Astrocyte (in vitro differentiated cells and primary cell): ENCODE data around the gene DIP2C. TPM values are rescaled to one million over a fixed set of nuclear protein-coding genes. Genes with fewer than 3 reads are reported as not detected.

ENCODE experiments used
- DNase-seq: peaks from one replicate; pipeline ENCODE4 v3.0.0-alpha.2; 2010; ENCODE audit warnings: low read depth
- FAIRE-seq: peaks from 2 replicates; lab custom pipeline; 2011; peaks lifted over from hg19 to GRCh38; lab: Jason Lieb, UNC
- H2AFZ ChIP-seq: 2 replicates; pipeline ENCODE4 v1.6.0; 2012; ENCODE audit warnings: low read depth, low read length, inconsistent platforms
- H3K27ac ChIP-seq: 2 replicates; pipeline ENCODE4 v1.5.1; 2011; ENCODE audit warnings: low read depth, low read length, inconsistent platforms
- H3K27me3 ChIP-seq: 2 replicates; pipeline ENCODE4 v1.6.0; 2011; ENCODE audit warnings: low read length, inconsistent platforms; ENCODE audit not compliant: insufficient read depth
- H3K36me3 ChIP-seq: 2 replicates; pipeline ENCODE4 v1.5.1; 2011; ENCODE audit warnings: low read length, inconsistent platforms; ENCODE audit not compliant: insufficient read depth
- H3K4me1 ChIP-seq: 2 replicates; pipeline ENCODE4 v1.5.1; 2011; ENCODE audit warnings: low read length, inconsistent platforms; ENCODE audit not compliant: insufficient read depth
- H3K4me2 ChIP-seq: 2 replicates; pipeline ENCODE4 v1.6.0; 2012; ENCODE audit warnings: low read length, inconsistent platforms
- H3K4me3 ChIP-seq: 2 replicates; pipeline ENCODE4 v1.5.1; 2011; ENCODE audit warnings: low read depth, mild to moderate bottlenecking, low read length, inconsistent platforms; ENCODE audit not compliant: insufficient read depth
- H3K79me2 ChIP-seq: 2 replicates; pipeline ENCODE4 v1.6.0; 2012; ENCODE audit warnings: mild to moderate bottlenecking, low read length, inconsistent platforms; ENCODE audit not compliant: insufficient read depth
- H3K9ac ChIP-seq: 2 replicates; pipeline ENCODE4 v1.6.0; 2012; ENCODE audit warnings: mild to moderate bottlenecking, low read length, inconsistent platforms
- H3K9me3 ChIP-seq: 2 replicates; pipeline ENCODE4 v1.5.1; 2012; ENCODE audit warnings: low read depth, mild to moderate bottlenecking, low read length, inconsistent platforms; ENCODE audit not compliant: insufficient read depth
- H4K20me1 ChIP-seq: 2 replicates; pipeline ENCODE4 v1.6.0; 2012; ENCODE audit warnings: low read length, inconsistent platforms; ENCODE audit not compliant: insufficient read depth
- H3K27ac Mint-ChIP-seq: one replicate; pipeline ENCODE4 v1.8.0; 2021; ENCODE audit warnings: mild to moderate bottlenecking, mixed read lengths; ENCODE audit not compliant: unreplicated experiment
- H3K27me3 Mint-ChIP-seq: one replicate; pipeline ENCODE4 v1.8.0; 2021; ENCODE audit warnings: low read depth, mixed read lengths; ENCODE audit not compliant: unreplicated experiment
- H3K36me3 Mint-ChIP-seq: one replicate; pipeline ENCODE4 v1.8.0; 2021; ENCODE audit warnings: low read depth, mixed read lengths; ENCODE audit not compliant: unreplicated experiment
- H3K4me1 Mint-ChIP-seq: one replicate; pipeline ENCODE4 v1.8.0; 2021; ENCODE audit warnings: low read depth, mixed read lengths; ENCODE audit not compliant: unreplicated experiment
- H3K4me3 Mint-ChIP-seq: one replicate; pipeline ENCODE4 v1.8.0; 2021; ENCODE audit warnings: mild to moderate bottlenecking, moderate library complexity, mixed read lengths; ENCODE audit not compliant: unreplicated experiment
- H3K9me3 Mint-ChIP-seq: one replicate; pipeline ENCODE4 v1.8.0; 2021; ENCODE audit warnings: mild to moderate bottlenecking, mixed read lengths; ENCODE audit not compliant: unreplicated experiment
- CTCF ChIP-seq: IDR thresholded peaks from 2 replicates; pipeline ENCODE4 v1.5.1; 2011; ENCODE audit warnings: low read depth, mild to moderate bottlenecking, inconsistent platforms, low read length, moderate library complexity; ENCODE audit not compliant: insufficient read depth
- EZH2 ChIP-seq: IDR thresholded peaks from 2 replicates; pipeline ENCODE4 v1.6.1; 2012; ENCODE audit warnings: mild to moderate bottlenecking, low read length, inconsistent platforms; ENCODE audit not compliant: insufficient read depth
- total RNA-seq: library from RNA; stranded (reverse); gene quantifications from 2 replicates; pipeline ENCODE4 v1.2.1, GENCODE V29; 2021

DIP2C gene
- total RNA-seq, 1 donor from 2014 or later: 27.3 TPM

GRCh38 chr10:668786-669485 lies 20.5 kb downstream of the DIP2C start:
- Histone ChIP-seq H3K4me2 (no peak overlapping the region), H3K9ac (no peak overlapping the region), H3K27me3 (no peaks in the 10 kb centered on the region), H3K27ac (no peak overlapping the region), H2AFZ (no peak overlapping the region), H3K4me1 (peaks cover 5% of the 10 kb centered on the region), H3K79me2 (peaks cover 97% of the 10 kb centered on the region), H3K9me3 (no peaks in the 10 kb centered on the region), H3K4me3 (no peak overlapping the region), H4K20me1 (peaks cover 78% of the 10 kb centered on the region), H3K36me3 (no peaks in the 10 kb centered on the region)
- H3K27me3 Mint-ChIP-seq: no peaks in the 10 kb centered on the region
- no peak overlapping the region for H3K4me3 Mint-ChIP-seq
- no peak for TF ChIP-seq EZH2
- TF ChIP-seq CTCF: no peak
- no peaks in the 10 kb centered on the region for H3K9me3 Mint-ChIP-seq
- H3K4me1 Mint-ChIP-seq: peaks cover 8% of the 10 kb centered on the region
- H3K27ac Mint-ChIP-seq: no peak overlapping the region
- FAIRE-seq (no peak), DNase-seq (no peak)
- H3K36me3 Mint-ChIP-seq: peaks cover 2% of the 10 kb centered on the region

GRCh38 chr10:667602-668143 lies 21.8 kb downstream of the DIP2C start:
- no peak overlapping the region for H3K4me3 Mint-ChIP-seq
- H4K20me1 ChIP-seq: peaks cover 80% of the 10 kb centered on the region
- H3K36me3 Mint-ChIP-seq: peaks cover 2% of the 10 kb centered on the region
- no peak overlapping the region for H3K4me2 ChIP-seq
- H3K27ac Mint-ChIP-seq: no peak overlapping the region
- no peak for TF ChIP-seq EZH2
- no peak for TF ChIP-seq CTCF
- peaks cover 97% of the 10 kb centered on the region for H3K79me2 ChIP-seq
- no peaks in the 10 kb centered on the region for H3K27me3 ChIP-seq
- no peak overlapping the region for H3K9ac ChIP-seq
- no peaks in the 10 kb centered on the region for H3K27me3 Mint-ChIP-seq
- H3K4me1 ChIP-seq: peaks cover 8% of the 10 kb centered on the region
- no peak overlapping the region for H3K4me3 ChIP-seq
- no peak overlapping the region for H3K27ac ChIP-seq
- no peaks in the 10 kb centered on the region for H3K9me3 Mint-ChIP-seq
- no peak overlapping the region for H2AFZ ChIP-seq
- FAIRE-seq (peak; percentile 80), DNase-seq (no peak)
- no peaks in the 10 kb centered on the region for H3K36me3 ChIP-seq
- H3K9me3 ChIP-seq: no peaks in the 10 kb centered on the region
- H3K4me1 Mint-ChIP-seq: peaks cover 14% of the 10 kb centered on the region

- no peak for FAIRE-seq
- Mint-ChIP-seq H3K4me1 (peaks cover 19% of the 10 kb centered on the region), H3K27ac (no peak overlapping the region), H3K4me3 (no peak overlapping the region), H3K36me3 (peaks cover 2% of the 10 kb centered on the region), H3K9me3 (no peaks in the 10 kb centered on the region), H3K27me3 (no peaks in the 10 kb centered on the region)
- Histone ChIP-seq H3K4me2 (no peak overlapping the region), H2AFZ (no peak overlapping the region), H3K4me3 (no peak overlapping the region), H3K27ac (no peak overlapping the region), H3K79me2 (peaks cover 97% of the 10 kb centered on the region), H3K36me3 (no peaks in the 10 kb centered on the region), H3K27me3 (no peaks in the 10 kb centered on the region), H4K20me1 (peaks cover 80% of the 10 kb centered on the region), H3K4me1 (peaks cover 8% of the 10 kb centered on the region), H3K9me3 (no peaks in the 10 kb centered on the region), H3K9ac (no peak overlapping the region)
- no peak for DNase-seq
- TF ChIP-seq CTCF: no peak
- no peak for TF ChIP-seq EZH2
Observed at GRCh38 chr10:667096-667495, 22.4 kb downstream of the DIP2C start.
